Muscle of back (tissue), 11 donors: ENCODE data around the gene EIF2S3. TPM values are rescaled to one million over a fixed set of nuclear protein-coding genes. Genes with fewer than 3 reads are reported as not detected.
"Not testable (repeated sequence)": the region's sequence is repeated elsewhere in the genome, so short reads cannot be mapped to it uniquely, and the experiment has no call there.

ENCODE experiments used
- DNase-seq, 3 donors: peaks; one replicate each; pipeline versions ENCODE4 v3.0.0 to v3.0.0-alpha.2; 2013
- polyA plus RNA-seq, 10 donors: library from polyadenylated mRNA; unstranded; fragments of 120-200 nt; gene quantifications; one replicate each; pipeline ENCODE4 v1.2.1, GENCODE V29; 2013; ENCODE audit not compliant: insufficient read length in 10 of 10

Gene EIF2S3
- polyA plus RNA-seq, 10 donors, result 88.0 to 156 (median 133) TPM

DNA sequence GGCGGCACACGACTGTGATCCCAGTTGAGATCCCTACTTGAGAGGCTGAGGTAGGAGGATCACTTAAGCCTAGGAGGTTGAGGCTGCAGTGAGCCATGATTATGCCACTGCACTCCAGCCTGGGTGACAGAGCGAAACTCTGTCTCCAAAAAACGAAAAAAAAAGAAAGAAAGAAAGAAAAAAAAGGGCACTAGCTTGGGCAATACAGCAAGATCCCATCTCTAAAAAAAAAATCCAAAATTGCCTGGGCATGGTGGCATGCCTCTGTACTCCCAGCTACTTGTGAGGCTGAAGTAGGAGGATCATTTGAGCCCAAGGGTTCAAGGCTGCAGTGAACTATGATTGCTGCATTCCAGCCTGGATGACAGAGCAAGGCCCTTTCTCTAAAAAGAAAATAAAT is 17.0 kb upstream of the EIF2S3 start:
- no peak for DNase-seq

DNA sequence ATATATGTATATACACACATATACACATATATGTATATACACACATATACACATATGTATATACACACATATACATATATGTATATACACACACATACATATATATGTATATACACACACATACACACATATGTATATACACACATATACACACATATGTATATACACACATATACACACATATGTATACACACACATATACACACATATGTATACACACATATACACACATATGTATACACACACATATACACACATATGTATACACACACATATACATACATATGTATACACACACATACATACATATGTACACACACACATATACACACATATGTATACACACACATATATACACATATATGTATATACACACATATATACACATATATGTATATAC is 8.7 kb upstream of the EIF2S3 start:
- DNase-seq, result not testable (repeated sequence)

DNA sequence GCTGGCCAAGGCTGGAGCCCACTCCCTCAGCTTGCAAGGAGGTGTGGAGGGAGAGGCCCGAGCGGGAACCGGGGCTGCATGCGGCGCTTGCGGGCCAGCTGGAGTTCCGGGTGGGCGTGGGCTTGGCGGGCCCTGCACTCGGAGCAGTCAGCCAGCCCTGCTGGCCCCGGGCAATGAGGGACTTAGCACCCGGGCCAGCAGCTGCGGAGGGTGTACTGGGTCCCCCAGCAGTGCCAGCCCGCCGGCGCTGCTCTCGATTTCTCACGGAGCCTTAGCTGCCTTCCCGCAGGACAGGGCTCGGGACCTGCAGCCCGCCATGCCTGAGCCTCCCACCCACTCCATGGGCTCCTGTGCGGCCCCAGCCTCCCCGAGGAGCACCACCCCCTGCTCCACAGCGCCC is 5.1 kb upstream of the EIF2S3 start:
- not testable (repeated sequence) for DNase-seq

DNA sequence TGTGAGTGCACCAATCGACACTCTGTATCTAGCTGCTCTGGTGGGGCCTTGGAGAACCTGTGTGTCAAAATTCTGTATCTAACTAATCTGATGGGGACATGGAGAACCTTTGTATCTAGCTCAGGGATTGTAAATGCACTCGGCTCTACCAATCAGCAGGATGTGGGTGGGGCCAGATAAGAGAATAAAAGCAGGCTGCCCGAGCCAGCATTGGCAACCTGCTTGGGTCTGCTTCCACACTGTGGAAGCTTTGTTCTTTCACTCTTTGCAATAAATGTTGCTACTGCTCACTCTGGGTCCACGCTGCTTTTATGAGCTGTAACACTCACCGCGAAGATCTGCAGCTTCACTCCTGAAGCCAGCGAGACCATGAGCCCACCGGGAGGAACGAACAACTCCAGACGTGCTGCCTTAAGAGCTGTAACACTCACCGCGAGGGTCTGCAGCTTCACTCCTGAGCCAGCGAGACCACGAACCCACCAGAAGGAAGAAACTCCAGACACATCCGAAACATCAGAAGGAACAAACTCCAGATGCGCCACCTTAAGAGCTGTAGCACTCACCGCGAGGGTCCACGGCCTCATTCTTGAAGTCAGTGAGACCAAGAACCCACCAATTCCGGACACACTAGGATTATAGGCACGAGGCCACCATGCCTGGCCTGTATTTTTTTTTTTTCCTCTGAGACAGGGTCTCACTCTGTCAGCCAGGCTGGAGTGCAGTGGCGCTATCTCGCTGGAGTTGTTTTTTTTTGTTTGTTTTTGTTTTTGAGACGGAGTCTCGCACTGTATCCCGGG is 4.0 kb upstream of the EIF2S3 start:
- not testable (repeated sequence) for DNase-seq

DNA sequence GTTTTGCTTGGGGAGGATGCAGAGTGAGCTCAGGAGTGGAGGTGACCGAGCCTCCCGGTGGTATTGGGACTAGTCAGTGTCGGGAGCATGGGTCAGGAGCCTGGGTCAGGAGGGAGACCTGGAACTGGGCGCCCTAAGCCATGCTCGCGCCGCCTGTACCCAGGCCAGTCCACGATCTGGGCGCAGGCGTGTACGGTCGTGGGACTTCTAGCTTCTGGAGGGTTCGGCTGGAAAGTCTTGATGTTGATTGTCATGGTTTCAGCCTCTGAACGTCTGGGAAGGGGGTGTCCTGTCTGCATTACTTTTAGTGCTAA is 244 bp downstream of the EIF2S3 start:
- DNase-seq, result no peak

DNA sequence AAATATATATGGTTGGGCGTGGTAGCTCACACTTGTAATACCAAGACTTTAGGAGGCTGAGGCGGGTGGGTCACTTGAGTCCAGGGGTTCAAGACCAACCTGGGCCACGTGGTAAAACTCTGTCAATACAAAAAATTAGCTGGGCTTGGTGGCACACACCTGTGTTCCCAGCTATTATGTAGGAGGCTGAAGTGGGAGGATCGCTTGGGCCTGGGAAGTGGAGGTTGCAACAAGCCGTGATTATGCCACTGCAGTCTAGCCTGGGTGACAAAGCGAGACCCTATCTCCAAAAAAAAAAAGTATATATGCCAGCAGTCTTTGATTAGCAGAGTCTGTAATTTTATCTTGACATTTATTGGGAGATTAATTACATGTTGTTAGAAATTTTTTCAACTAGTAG is 8.7 kb downstream of the EIF2S3 start:
- no peak for DNase-seq

DNA sequence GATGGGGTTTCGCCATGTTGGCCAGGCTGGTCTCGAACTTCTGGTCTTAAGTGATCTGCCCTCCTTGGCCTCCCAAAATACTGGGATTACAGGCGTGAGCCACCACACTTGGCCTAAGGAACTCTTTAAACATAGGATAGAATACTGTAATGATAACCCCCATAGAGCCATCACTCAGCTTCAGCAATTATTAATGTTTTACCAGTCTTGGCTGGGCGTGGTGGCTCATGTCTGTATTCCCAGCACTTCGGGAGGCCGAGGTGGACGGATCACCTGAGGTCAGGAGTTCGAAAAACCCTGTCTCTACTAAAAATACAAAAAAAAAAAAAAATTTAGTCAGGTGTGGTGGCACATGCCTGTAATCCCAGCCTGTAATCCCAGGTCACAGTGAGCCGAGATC is 15.1 kb downstream of the EIF2S3 start:
- DNase-seq, result no peak

DNA sequence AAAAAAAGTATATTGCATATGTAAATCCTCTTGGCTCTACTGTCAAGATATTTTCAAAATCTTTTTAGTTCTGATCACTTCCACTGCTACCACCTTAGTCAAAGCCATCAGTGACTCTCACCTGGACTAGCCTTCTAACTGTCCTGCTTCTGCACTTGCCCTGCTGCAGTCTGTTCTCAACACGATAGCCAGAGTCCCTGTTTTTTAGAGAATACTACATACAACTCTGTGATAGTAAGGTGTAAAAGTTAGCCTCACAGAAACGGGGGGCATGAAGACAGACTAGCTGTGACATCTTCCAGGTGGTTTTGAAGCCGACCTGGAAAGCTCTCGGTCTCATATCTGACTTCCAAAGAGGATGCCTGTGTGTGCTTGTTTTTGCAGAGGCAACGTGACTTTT is 24.7 kb downstream of the EIF2S3 start:
- no peak for DNase-seq

DNA sequence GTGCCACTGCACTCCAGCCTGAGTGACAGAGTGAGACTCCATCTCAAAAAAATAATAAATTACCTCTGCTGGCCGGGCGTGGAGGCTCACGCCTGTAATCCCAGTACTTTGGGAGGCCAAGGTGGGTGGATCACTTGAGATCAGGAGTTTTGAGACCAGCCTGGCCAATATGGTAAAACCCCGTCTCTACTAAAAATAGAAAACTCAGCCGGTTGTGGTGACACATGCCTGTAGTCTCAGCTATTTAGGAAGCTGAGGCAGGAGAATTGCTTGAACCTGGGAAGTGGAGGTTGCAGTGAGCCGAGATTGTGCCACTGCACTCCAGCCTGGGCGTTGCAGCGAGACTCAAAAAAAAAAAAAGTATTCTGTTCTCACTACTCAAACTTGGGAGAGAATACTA is 25.5 kb downstream of the EIF2S3 start:
- not testable (repeated sequence) for DNase-seq

DNA sequence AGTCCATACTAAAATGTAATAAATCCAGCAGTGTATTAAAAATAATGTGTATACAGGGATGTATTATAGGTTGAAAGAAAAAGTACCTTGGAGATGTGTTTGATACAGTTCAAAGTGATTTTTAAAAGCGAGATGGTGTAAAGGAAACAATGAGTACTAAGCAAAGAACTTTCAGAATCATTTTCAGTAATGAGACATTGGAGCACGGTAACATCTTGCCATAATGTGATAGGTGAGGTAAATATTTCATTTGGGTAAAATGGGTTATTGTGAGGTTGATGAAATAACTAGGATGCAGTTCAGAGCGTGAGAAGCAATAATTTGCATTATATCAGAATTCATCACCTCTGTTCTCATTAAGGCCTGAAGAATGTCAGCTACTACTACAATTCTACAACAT is 25.9 kb downstream of the EIF2S3 start:
- DNase-seq, result no peak

DNA sequence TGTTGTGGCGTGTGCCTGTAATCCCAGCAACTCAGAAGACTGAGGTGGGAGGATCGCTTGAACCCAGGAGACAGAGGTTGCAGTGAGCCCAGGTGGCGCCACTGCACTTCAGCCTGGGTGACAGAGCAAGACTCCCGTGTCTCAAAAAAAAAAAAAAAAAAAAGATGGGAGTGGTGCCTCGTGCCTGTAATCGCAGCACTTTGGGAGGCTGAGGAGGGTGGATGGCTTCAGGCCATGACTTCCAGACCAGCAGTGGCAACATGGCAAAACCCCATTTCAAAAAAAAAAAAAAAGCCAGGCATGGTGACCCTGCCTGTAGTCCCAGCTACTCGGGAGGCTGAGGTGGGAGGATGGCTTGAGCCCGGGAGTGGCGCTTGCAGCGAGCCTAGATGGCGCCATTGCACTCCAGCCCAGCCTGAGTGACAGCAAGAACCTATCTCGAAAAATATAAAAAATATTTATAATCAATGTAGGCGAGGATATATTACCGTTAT is 27.0 kb downstream of the EIF2S3 start:
- peak; percentile 25 to 56 (median 38) for DNase-seq

DNA sequence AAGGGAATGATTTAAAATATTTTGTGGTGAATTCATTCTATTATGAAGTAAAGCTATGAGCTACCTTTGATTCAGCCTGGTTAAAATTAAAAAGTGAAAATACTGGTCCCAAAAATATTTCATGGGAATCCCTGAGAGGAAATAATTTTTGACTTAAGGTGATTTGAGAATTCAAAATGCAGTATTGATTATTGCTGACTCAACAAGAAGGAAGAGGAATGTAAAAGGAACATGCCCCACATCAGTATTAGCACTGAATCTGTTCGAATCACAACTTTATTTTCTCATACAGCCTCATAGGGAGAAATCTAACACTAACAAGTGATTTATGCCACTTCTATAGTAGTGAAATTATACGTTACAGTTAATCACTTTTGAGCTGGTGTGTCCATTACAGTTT is 27.7 kb downstream of the EIF2S3 start:
- no peak for DNase-seq

DNA sequence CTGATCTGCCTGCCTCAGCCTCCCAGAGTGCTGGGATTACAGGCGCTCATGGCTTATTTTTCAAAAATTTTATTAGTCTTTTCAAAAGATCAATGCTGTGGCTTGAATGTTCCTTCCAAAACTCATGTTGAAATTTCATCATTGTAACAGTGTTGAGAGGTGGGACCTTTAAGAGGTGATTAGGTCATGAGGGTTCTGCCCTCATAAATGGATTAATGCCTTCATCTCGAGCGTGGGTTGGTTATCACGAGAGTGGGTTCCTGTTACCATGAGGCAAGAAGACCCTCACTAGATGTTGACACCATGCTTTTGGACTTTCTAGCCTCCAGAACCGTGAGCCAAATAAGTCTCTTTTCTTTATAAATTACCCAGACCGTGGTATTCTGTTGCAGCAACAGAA is 30.3 kb downstream of the EIF2S3 start:
- no peak for DNase-seq

DNA sequence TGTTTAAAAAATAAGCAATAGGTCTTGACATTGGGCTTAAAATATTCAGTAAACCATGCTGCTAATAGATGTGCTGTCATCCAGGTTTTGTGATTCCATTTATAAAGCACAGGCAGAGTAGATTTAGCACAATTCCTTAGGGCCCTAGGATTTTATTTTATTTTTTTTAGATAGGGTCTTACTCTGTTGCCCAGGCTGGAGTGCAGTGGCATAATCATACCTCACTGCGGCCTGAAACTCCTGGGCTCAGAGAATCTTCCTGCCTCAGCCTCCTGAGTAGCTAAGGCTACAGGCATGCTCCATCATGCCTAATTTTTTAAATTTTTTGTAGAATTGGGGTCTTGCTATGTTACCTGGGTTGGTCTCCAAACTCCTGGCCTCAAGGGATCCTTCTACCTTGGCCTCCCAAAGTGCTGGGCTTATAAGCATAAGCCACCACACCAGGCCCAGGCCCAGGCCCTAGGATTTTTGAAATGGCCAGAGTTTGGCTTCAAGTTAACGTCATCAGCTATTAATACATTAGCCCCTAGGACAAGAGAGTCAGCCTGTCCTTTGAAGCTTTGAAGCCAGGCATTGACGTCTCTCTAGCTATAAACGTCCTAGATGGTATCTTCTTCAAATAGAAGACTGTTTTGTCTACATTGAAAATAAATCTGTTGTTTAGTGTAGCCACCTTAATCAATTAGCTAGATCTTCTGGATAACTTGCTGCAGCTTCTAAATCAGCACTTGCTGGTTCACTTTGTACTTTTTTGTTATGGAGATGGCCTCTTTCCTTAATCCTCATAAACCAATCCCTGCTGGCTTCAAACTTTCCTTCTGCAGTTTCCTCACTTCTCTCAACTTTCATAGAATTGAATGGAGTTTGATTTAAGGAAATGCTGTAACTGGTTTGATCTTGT is 35.8 kb downstream of the EIF2S3 start:
- DNase-seq, result no peak

DNA sequence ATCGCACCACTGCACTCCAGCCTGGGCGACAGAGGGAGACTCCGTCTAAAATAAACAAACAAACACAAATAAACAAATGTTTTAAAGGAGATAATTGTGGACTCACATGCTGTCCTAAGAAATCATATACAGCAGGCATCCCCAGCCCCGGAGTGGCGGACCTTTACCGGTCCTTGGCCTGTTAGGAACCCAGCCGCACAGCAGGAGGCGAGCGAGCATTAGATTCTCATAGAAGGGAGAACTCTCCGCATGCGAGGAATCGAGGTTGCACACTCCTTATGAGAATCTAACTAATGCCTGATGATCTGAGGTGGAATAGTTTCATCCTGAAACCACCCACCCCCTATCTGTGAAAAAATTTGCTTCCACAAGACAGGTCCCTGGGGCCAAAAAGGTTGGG is 39.0 kb downstream of the EIF2S3 start:
- DNase-seq, result no peak

DNA sequence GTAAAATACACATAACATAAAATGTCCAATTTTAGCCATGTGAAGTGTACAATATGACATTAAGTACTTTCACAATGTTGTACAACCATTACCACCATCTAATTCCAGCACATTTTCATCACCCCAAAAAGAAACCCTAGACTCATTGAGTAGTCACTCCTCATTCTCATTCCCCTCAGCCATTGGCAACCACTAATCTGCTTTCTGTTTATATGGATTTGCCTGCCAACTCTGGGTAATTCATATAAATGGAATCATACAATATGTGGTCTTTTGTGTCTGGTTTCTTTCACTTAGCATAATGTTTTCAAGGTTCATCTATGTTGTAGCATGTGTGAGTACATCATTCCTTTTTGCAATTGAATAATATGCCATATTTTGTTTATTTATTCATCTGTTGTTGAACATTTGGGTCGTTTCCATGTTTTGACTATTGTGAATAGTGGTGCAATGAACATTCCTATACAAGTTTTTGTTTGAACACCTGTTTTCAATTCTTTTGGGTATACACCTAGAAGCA is 43.0 kb downstream of the EIF2S3 start:
- no peak for DNase-seq

DNA sequence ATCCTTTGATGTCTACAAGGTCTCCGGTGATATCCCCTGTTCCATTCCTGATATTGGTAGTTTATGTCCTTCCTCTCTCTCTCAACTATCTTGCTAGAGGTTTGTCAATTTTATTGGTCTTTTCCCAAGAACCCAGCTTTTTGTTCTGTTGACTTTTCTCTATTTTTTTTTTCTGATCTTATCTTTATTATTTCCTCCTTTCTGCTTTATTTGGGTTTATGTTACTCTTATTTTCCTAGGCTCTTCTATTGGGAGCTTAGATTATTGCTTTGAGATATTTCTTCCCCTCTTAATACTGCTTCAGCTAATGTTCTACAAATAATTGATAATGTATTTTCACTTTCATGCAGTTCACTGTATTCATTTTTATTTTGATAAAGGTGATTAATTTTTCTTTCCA is 44.2 kb downstream of the EIF2S3 start:
- no peak for DNase-seq

DNA sequence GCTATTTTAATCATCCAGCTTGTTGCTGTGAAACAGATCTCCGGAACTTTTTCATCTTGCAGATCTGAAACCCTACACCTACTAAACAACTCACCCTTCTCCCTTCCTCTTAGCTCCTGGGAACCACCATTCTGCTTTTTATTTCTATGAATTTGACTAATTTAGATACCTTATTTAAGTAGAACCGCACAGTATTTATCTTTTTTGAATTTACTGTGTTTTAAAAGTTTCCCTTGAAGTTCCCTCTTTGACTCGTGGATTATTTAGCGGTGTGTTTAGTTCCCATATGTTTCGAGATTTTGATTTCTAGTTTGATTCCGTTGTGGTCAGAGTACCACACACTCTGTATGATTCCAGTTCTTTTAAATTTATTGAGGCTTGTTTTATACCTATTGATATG is 44.6 kb downstream of the EIF2S3 start:
- DNase-seq, result no peak

DNA sequence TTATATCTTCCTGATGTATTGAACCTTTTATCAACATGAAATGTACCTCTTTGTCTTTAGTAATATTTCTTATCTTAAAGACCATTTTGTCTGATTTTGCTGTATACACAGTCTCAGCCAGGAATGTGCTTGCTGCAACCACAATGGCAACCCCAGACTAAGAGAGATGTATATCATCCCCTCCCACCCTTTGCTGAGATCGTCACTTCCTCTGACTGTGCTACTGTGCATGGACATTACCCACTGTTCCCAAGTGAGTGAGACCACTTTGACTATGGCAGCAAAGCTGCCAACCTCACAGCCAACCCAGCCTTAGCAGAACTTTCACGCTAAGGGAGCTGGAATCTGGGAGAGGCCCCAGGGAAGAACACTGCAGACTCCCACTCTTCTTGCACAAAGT is 46.0 kb downstream of the EIF2S3 start:
- no peak for DNase-seq

DNA sequence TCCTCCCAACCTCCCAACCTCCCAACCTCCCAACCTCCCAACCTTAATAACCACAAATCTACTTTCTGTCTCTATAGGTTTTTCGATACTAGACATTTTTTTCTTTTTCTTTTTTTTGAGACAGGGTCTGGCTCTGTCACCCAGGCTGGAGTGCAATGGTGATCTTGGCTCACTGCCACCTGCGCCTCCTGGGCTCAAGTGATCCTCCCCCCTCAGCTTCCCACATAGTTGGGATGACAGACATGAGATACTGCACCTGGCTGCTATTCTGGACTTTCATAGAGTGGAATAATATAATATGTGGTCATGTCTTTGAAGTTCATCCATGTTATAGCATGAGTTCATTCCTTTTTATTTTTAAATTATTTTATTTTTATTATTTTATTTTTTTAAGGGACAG is 55.3 kb downstream of the EIF2S3 start:
- no peak for DNase-seq

DNA sequence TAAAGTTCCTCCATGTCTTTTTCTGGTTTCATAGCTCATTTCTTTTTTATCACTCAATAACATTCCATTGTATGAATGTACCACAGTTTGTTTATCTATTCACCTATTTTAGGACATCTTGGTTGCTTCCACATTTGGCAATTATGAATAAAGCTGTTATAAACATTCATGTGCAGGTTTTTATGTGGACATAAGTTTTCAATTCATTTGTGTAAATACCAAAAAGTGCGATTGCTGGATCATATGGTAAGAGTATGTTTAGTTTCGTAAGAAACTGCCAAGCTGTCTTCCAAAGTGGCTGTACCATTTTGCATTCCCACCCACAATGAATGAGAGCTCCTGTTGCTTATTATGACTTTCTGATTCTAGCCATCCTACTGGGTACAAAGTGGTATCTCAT is 58.4 kb downstream of the EIF2S3 start:
- DNase-seq, result peak in 1 of 3 donors; percentile 10

DNA sequence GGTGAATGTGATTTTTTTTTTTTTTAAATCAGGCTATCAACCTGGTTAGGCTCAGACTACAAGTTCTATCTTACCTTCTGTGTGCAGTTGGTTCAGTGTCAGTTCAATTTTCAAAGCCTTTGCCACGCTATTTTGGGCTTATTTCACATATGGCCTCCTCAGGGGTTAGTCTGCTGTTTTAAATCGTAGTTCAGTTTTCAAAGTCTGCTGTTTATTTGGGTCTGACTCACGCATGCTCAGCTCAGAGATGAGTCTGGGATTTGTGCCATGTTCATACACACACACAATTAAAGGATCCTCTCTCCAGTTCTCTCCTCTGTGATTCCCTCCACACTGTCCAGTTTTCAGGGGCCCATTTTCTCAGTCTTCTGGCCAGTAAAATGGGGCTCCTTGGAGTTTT is 62.5 kb downstream of the EIF2S3 start:
- DNase-seq, result peak; percentile 67 to 89 (median 81)

DNA sequence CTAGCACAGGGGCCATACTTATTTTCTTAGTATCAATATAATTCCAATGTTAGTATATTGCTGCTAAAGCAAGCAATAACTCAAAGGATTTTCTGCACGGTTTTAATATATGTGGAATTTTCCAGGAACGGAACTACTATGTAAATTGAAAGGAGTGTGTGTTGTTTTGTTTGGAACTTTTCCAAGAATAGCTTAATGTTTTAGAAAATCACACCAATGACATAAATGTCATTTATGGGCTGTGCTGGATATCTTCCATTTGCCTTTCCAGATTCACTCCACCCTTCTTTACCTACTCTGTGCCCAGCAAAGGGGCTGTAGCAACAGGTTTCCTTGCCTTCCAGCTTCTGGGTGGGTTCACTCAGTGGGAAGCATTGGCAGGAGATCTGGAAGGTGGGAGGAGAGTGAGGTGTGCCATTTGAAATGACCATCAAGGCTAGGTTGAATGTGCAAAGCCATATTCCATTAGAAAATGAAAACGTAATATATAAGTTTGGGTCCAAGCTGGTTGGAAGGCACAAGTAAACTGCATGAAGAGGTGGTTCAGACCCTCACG is 69.6 kb downstream of the EIF2S3 start:
- DNase-seq, result no peak
